Skeletal muscle tissue (tissue), 4 donors: ENCODE measurements around the gene GBP6. TPM values are rescaled to one million over a fixed set of nuclear protein-coding genes. Genes with fewer than 3 reads are reported as not detected.
"Not testable (repeated sequence)": the region's sequence is repeated elsewhere in the genome, so short reads cannot be mapped to it uniquely, and the experiment has no call there.

Experiments
- H3K27ac ChIP-seq: one replicate; pipeline ENCODE4 v1.7.0; 2013; ENCODE audit warnings: mild to moderate bottlenecking, low read depth, low read length, inconsistent platforms
- H3K27me3 ChIP-seq, 3 donors: one replicate each; pipeline ENCODE4 v1.7.0; 2013; ENCODE audit warnings: low read length in 3 of 3; ENCODE audit not compliant: control insufficient read depth in 3 of 3, insufficient read depth in 3 of 3
- H3K36me3 ChIP-seq, 3 donors: one replicate each; pipeline ENCODE4 v1.7.0; 2013; ENCODE audit warnings: low read length in 3 of 3; ENCODE audit not compliant: control insufficient read depth in 3 of 3, insufficient read depth in 3 of 3
- H3K4me1 ChIP-seq, 3 donors: one replicate each; pipeline ENCODE4 v1.7.0; 2013; ENCODE audit warnings: low read length in 3 of 3, mild to moderate bottlenecking in 3 of 3; ENCODE audit not compliant: control insufficient read depth in 3 of 3, insufficient read depth in 3 of 3
- H3K4me3 ChIP-seq, 3 donors: one replicate each; pipeline ENCODE4 v1.7.0; 2013; ENCODE audit warnings: low read length in 3 of 3
- H3K9ac ChIP-seq, 3 donors: one replicate each; pipeline ENCODE4 v1.7.0; 2013; ENCODE audit warnings: low read length in 3 of 3, mild to moderate bottlenecking in 3 of 3, moderate library complexity in 2 of 3, low read depth in 1 of 3
- H3K9me3 ChIP-seq, 3 donors: one replicate each; pipeline ENCODE4 v1.7.0; 2013; ENCODE audit warnings: low read length in 3 of 3; ENCODE audit not compliant: control insufficient read depth in 3 of 3
- total RNA-seq: library from RNA; depleted of rRNA; stranded (reverse); fragments of >200 nt; gene quantifications from one replicate; pipeline ENCODE4 v1.2.3, GENCODE V29; 2014
- donor health status: Osteomylitis.

GBP6 gene, protein sequence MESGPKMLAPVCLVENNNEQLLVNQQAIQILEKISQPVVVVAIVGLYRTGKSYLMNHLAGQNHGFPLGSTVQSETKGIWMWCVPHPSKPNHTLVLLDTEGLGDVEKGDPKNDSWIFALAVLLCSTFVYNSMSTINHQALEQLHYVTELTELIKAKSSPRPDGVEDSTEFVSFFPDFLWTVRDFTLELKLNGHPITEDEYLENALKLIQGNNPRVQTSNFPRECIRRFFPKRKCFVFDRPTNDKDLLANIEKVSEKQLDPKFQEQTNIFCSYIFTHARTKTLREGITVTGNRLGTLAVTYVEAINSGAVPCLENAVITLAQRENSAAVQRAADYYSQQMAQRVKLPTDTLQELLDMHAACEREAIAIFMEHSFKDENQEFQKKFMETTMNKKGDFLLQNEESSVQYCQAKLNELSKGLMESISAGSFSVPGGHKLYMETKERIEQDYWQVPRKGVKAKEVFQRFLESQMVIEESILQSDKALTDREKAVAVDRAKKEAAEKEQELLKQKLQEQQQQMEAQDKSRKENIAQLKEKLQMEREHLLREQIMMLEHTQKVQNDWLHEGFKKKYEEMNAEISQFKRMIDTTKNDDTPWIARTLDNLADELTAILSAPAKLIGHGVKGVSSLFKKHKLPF
- not detected for total RNA-seq

DNA sequence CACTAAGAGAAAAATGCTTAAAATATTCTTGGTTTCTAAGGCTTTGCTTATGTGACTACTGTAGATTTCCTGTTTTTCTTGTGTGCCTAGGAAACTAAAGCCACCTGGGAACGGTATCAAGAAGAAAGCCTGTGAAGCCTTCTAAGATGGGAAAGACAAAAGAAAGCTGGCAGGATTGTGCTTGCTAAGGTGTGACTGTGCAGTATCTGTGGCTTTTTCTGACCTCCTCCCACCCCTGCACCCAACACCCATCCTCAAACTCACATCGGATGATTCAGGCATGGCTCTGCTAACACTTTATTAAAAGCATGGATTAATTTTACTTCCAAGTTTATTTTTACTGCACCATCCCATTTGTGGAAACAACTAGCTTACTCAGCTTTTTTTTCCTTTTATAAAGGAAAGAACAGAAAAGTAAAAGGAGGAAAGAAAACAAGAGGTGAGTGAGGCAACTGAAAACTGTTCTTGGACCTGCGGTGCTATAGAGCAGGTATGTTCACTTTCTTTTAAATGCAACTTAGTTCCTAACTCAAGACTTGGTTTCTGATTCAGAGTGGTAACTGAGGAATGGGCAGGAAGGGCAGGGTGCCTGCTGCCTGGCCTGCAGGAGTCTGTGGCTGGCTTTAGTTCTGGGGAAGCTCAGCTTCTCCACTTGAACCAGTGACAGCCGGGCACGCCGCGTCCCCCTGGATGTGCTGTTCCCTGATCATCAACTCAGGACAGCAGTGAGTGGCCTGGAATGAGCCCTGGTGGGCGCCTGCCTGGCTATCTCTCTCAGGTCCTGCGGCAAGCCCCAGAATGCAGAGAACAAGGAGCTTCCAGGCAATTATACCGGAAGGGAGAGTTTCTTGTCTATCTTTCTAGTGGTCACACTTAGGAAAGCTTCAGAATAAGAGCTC, at the start of gene GBP6:
GBP6 (plus strand) TSS at position 422 of the 899 bp plus-strand sequence. CDS start 4,493 bp downstream, outside the sequence.
- Histone ChIP-seq H3K4me3 (no peak within 1 kb of the TSS), H3K9ac (no peak within 1 kb of the TSS), H3K36me3 (no peaks in the 10 kb centered on the region), H3K27me3 (no peaks in the 10 kb centered on the region), H3K9me3 (no peaks in the 10 kb centered on the region), H3K4me1 (no peaks in the 10 kb centered on the region), H3K27ac (no peak within 1 kb of the TSS)

DNA sequence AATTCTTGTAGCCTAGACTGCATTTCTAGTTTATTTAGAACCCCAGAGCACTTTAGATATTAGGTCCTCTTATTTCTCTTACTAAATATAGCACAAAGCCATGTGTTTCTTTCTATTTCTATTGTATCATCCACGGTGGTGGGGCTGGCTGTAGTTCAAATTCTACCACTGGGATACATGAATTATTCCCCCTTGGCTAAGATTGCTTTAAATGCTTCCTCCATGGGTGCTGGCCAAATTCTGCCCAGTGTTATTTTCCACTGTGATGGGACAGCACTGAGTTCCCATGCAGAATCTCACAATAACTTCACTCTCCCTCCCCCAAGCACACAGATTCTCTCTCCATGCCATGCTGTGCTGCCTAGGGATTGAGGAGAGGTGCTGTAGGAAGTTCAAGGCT, 41.5 kb upstream of the GBP6 start:
- H3K9me3 ChIP-seq, result peaks cover 0 to 2% (median 0%) of the 10 kb centered on the region in 3 donors
- H3K9ac ChIP-seq, result no peak overlapping the region
- no peak overlapping the region for H3K4me3 ChIP-seq
- H3K36me3 ChIP-seq, result no peaks in the 10 kb centered on the region
- no peaks in the 10 kb centered on the region for H3K4me1 ChIP-seq
- H3K27ac ChIP-seq, result no peak overlapping the region
- no peaks in the 10 kb centered on the region for H3K27me3 ChIP-seq

DNA sequence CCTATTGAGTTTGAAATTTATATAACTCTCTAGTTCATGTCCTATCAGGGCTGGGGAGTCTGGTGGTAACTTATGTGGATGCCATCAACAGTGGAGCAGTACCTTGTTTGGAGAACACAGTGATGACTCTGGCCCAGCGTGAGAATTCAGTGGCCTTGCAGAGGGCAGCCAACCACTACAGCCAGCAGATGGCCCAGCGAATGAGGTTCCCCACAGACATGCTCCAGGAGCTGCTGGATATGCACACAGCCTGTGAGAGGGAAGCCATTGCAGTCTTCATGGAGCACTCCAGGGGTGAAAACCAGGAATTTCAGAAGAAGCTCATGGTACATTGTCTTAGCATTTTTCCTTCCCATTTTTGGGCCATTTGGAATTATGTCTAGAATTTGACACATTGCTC, 32.0 kb upstream of the GBP6 start:
- Histone ChIP-seq H3K36me3 (no peaks in the 10 kb centered on the region), H3K27ac (no peak overlapping the region), H3K4me1 (no peaks in the 10 kb centered on the region), H3K9me3 (no peaks in the 10 kb centered on the region), H3K9ac (no peak overlapping the region), H3K4me3 (no peak overlapping the region), H3K27me3 (no peaks in the 10 kb centered on the region)

DNA sequence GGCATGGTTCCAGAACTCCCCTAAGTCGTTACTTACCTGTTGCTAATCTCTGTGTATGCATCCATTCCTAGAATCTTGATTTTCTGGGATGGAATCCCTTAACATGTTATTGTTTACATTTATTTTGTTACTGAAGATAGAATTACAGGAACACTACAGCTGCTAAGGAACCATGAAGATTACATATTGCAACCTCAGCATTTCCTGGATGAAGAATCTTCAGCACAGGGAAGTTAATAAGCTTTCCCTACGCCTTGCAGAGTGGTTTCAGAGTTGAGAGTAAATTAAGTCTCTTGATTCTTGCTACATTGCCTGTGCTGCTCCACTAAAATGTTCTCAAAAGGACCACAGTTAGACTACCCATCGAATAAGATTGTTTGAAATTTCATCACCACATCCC, 31.4 kb upstream of the GBP6 start:
- H3K9ac ChIP-seq, result no peak overlapping the region
- no peaks in the 10 kb centered on the region for H3K9me3 ChIP-seq
- no peaks in the 10 kb centered on the region for H3K4me1 ChIP-seq
- no peaks in the 10 kb centered on the region for H3K36me3 ChIP-seq
- H3K27me3 ChIP-seq, result no peaks in the 10 kb centered on the region
- no peak overlapping the region for H3K4me3 ChIP-seq
- no peak overlapping the region for H3K27ac ChIP-seq

DNA sequence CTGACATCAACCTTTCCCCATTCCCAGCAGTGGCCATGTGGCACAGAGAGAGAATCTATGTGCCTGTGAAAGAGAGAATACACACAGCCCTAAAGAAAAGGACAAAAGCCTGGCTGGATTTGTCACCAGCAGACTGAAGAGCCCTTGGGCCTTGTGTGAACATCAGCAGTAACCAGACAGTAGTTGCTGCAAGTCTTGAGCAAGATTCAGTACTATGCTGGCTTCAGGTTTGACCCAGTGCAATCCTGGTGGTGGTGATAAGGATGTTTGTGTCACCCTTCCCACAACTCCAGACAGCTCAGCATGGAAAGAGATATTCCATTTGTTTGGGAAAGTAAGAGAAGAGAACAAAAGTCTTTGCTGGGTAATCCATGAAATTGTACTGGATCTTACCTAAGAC, 28.4 kb upstream of the GBP6 start:
- H3K36me3 ChIP-seq, result no peaks in the 10 kb centered on the region
- no peaks in the 10 kb centered on the region for H3K27me3 ChIP-seq
- H3K27ac ChIP-seq, result no peak overlapping the region
- no peak overlapping the region for H3K9ac ChIP-seq
- no peak overlapping the region for H3K4me3 ChIP-seq
- H3K4me1 ChIP-seq, result no peaks in the 10 kb centered on the region
- no peaks in the 10 kb centered on the region for H3K9me3 ChIP-seq

DNA sequence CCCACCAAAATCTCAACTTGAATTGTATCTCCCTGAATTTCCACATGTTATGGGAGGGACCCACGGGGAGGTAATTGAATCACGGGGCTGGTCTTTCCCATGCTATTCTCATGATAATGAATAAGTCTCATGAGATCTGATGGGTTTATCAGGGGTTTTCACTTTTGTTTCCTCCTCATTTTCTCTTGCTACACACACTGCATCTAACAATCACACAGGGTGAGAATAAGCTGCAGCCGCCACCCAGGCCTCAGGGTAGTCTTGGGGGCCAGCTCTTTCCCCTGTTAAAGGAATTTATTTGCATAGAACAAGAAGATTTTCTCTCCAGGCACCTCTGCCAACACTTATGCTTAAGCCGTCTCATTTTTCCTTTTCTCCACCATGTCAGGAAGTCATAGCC, 26.0 kb upstream of the GBP6 start:
- no peaks in the 10 kb centered on the region for H3K27me3 ChIP-seq
- no peak overlapping the region for H3K27ac ChIP-seq
- no peak overlapping the region for H3K4me3 ChIP-seq
- no peaks in the 10 kb centered on the region for H3K4me1 ChIP-seq
- H3K36me3 ChIP-seq, result no peaks in the 10 kb centered on the region
- H3K9me3 ChIP-seq, result no peaks in the 10 kb centered on the region
- H3K9ac ChIP-seq, result no peak overlapping the region

DNA sequence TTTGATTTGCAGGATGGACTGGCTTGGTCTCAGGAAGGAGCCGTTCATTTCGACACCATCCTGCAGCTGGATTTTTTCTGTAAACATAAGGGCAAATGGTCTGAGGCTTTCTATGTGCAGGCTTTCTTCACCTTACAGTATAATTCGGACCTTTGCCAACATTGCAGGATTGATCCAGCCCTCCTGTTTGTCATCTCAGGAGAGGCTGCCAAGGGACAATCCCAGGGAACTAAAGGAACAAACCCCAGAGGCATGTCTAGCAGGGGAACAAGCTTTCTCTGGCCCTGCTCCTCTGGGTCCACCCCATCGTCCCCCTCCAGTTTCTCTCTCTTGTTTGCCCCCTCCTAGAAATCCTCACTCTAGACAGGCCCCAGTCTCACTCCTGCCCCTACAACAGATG, 24.8 kb upstream of the GBP6 start:
- Histone ChIP-seq H3K27ac (no peak overlapping the region), H3K4me1 (no peaks in the 10 kb centered on the region), H3K27me3 (no peaks in the 10 kb centered on the region), H3K4me3 (no peak overlapping the region), H3K9ac (no peak overlapping the region), H3K36me3 (no peaks in the 10 kb centered on the region), H3K9me3 (no peaks in the 10 kb centered on the region)

DNA sequence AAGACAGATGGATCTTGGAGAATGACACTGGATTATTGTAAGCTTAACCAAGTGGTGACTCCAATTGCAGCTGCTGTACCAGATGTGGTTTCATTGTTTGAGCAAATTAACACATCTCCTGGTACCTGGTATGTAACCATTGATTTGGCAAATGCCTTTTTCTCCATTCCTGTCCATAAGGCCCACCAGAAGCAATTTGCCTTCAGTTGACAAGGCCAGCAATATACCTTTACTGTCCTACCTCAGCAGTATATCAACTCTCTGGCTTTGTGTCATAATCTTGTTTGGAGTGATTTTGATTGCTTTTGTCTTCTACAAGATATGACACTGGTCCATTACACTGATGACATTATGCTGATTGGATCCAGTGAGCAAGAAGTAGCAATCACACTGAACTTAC, 18.4 kb upstream of the GBP6 start:
- H3K9me3 ChIP-seq, H3K27ac ChIP-seq, H3K9ac ChIP-seq, H3K4me1 ChIP-seq, H3K27me3 ChIP-seq, H3K4me3 ChIP-seq, H3K36me3 ChIP-seq: not testable (repeated sequence)

DNA sequence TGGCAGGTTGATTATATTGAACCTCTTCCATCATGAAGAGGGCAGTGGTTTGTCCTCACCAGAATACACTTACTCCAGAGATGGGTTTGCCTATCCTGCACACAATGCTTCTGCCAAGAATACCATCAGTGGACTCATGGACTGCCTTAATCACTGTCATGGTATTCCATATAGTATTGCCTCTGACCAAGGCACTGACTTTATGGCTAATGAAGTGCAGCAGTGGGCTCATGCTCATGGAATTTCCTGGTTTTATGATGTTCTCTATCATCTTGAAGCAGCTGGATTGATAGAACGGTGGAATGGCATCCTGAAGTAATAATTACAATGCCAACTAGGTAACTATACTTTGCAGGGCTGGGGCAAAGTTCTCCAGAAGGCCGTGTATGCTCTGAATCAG, 16.6 kb upstream of the GBP6 start:
- Histone ChIP-seq H3K4me3 (no peak overlapping the region), H3K36me3 (no peaks in the 10 kb centered on the region), H3K27me3 (no peaks in the 10 kb centered on the region), H3K9ac (no peak overlapping the region), H3K27ac (no peak overlapping the region), H3K4me1 (no peaks in the 10 kb centered on the region), H3K9me3 (peaks cover 0 to 5% (median 0%) of the 10 kb centered on the region in 3 donors)

DNA sequence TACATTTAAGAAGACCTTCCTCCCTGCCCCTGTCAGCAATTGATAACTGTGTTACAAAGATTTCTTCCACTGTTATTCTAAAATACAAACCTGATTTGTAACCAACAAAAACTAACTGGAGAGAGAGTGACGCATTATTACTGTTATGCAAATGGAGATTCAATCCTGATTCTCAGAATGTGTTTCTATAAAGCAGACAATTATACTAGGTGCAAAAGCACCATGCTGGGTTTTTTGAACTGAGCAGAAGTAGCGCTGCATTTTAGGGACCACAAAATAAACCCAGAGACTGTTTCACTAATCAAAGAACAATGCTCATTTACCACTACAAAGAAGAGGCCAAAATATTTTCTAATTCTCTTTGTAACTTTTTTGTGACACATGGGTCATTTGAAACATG, 13.6 kb upstream of the GBP6 start:
- Histone ChIP-seq H3K27me3 (no peaks in the 10 kb centered on the region), H3K27ac (no peak overlapping the region), H3K9ac (no peak overlapping the region), H3K9me3 (no peaks in the 10 kb centered on the region), H3K36me3 (no peaks in the 10 kb centered on the region), H3K4me1 (no peaks in the 10 kb centered on the region), H3K4me3 (no peak overlapping the region)
